ENCODE data around the gene MPP2. TPM values are rescaled to one million over a fixed set of nuclear protein-coding genes. Genes with fewer than 3 reads are reported as not detected.

Gene MPP2
- total RNA-seq, 2 experiments from 2014 or later: 0.16 to 0.67 TPM

- H3K4me2 ChIP-seq (ENCODE audit: low read length): no peak overlapping the region
- no peaks in the 10 kb centered on the region for H4K20me1 ChIP-seq (ENCODE audit: insufficient read depth, low read length)
- TF ChIP-seq, protein P1, sequence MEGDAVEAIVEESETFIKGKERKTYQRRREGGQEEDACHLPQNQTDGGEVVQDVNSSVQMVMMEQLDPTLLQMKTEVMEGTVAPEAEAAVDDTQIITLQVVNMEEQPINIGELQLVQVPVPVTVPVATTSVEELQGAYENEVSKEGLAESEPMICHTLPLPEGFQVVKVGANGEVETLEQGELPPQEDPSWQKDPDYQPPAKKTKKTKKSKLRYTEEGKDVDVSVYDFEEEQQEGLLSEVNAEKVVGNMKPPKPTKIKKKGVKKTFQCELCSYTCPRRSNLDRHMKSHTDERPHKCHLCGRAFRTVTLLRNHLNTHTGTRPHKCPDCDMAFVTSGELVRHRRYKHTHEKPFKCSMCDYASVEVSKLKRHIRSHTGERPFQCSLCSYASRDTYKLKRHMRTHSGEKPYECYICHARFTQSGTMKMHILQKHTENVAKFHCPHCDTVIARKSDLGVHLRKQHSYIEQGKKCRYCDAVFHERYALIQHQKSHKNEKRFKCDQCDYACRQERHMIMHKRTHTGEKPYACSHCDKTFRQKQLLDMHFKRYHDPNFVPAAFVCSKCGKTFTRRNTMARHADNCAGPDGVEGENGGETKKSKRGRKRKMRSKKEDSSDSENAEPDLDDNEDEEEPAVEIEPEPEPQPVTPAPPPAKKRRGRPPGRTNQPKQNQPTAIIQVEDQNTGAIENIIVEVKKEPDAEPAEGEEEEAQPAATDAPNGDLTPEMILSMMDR (conservative IDR thresholded peaks at IDR 0.05; ENCODE audit: low read length): no peak
- no peak for TF ChIP-seq EZH2phosphoT487 (IDR thresholded peaks at IDR 0.05; ENCODE audit: borderline replicate concordance, low read depth, low read length)
- H3K4me1 ChIP-seq (ENCODE audit: insufficient read depth, low read length, poor library complexity, severe bottlenecking): no peaks in the 10 kb centered on the region
- DNase-seq (ENCODE audit: low spot score): no peak
- no TSS peak for BruUV-seq (replicated peaks)
- H2AFZ ChIP-seq (ENCODE audit: low read length): no peak overlapping the region
- no peak overlapping the region for H3K4me3 ChIP-seq (ENCODE audit: low read depth, low read length, poor library complexity, severe bottlenecking)
- POLR2A ChIA-PET: no interaction called here
- H3K27ac ChIP-seq (ENCODE audit: low read depth, low read length, poor library complexity, severe bottlenecking): no peak overlapping the region
- intact Hi-C loops (cut with micrococcal nuclease; ENCODE audit: unreplicated experiment): no loop called here
- no peaks in the 10 kb centered on the region for H3K9me2 ChIP-seq (ENCODE audit: insufficient read depth, low read length)
- H3K36me3 ChIP-seq (ENCODE audit: insufficient read depth, low read length): no peaks in the 10 kb centered on the region
- CTCF ChIA-PET (ENCODE audit: unreplicated experiment): interaction anchor here (0.8 kb wide), 1 partner anchor 9 kb away, joined by 3 read pairs; no protein-coding TSS in a partner anchor
- no peaks in the 10 kb centered on the region for H3K79me2 ChIP-seq (ENCODE audit: insufficient read depth, low read depth, low read length)
- no peaks in the 10 kb centered on the region for H3K9me3 ChIP-seq (ENCODE audit: low read length)
Observed at GRCh38 chr17:43855061-43855460, 52.3 kb downstream of the MPP2 start.

- Histone ChIP-seq H3K4me1 (ENCODE audit: insufficient read depth, low read length, poor library complexity, severe bottlenecking) (no peaks in the 10 kb centered on the region), H3K36me3 (ENCODE audit: insufficient read depth, low read length) (no peaks in the 10 kb centered on the region), H2AFZ (ENCODE audit: low read length) (no peak overlapping the region), H3K4me2 (ENCODE audit: low read length) (no peak overlapping the region), H3K9me2 (ENCODE audit: insufficient read depth, low read length) (no peaks in the 10 kb centered on the region), H3K4me3 (ENCODE audit: low read depth, low read length, poor library complexity, severe bottlenecking) (no peak overlapping the region), H3K79me2 (ENCODE audit: insufficient read depth, low read depth, low read length) (no peaks in the 10 kb centered on the region), H3K9me3 (ENCODE audit: low read length) (no peaks in the 10 kb centered on the region), H3K27ac (ENCODE audit: low read depth, low read length, poor library complexity, severe bottlenecking) (no peak overlapping the region), H4K20me1 (ENCODE audit: insufficient read depth, low read length) (no peaks in the 10 kb centered on the region)
- POLR2A ChIA-PET: no interaction called here
- no peak for DNase-seq (ENCODE audit: low spot score)
- no peak for TF ChIP-seq EZH2phosphoT487 (IDR thresholded peaks at IDR 0.05; ENCODE audit: borderline replicate concordance, low read depth, low read length)
- TF ChIP-seq, protein P1 (conservative IDR thresholded peaks at IDR 0.05; ENCODE audit: low read length): no peak
- intact Hi-C loops (cut with micrococcal nuclease; ENCODE audit: unreplicated experiment): no loop called here
- BruUV-seq (replicated peaks): no TSS peak
- CTCF ChIA-PET (ENCODE audit: unreplicated experiment): interaction anchor here (0.8 kb wide), 1 partner anchor 8 kb away, joined by 3 read pairs; no protein-coding TSS in a partner anchor
Observed at GRCh38 chr17:43854498-43854897, 52.8 kb downstream of the MPP2 start.

DNA sequence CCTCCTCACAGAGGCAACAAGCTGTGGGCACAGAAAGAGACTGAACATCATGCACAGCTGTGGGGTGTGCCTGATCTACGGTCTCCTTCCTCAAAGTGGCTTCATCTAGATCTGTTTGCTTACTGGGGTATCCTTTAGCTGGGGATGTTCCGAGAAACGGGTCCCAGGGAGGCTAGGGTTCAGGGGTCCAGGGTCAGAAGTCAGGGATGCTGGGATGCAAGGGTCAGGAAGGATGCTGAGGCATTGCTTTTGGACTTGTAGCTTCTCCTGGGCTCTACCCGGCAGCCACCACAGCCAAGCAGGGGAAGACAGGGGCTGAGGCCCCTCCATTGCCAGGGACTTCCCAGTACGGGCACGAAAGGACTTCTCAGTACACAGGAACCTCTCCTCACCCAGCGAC lies 53.8 kb downstream of the MPP2 start:
- Histone ChIP-seq H3K9me3 (ENCODE audit: low read length) (no peaks in the 10 kb centered on the region), H3K79me2 (ENCODE audit: insufficient read depth, low read depth, low read length) (no peaks in the 10 kb centered on the region), H4K20me1 (ENCODE audit: insufficient read depth, low read length) (no peaks in the 10 kb centered on the region), H2AFZ (ENCODE audit: low read length) (no peak overlapping the region), H3K27ac (ENCODE audit: low read depth, low read length, poor library complexity, severe bottlenecking) (no peak overlapping the region), H3K36me3 (ENCODE audit: insufficient read depth, low read length) (no peaks in the 10 kb centered on the region), H3K4me1 (ENCODE audit: insufficient read depth, low read length, poor library complexity, severe bottlenecking) (no peaks in the 10 kb centered on the region), H3K4me3 (ENCODE audit: low read depth, low read length, poor library complexity, severe bottlenecking) (no peak overlapping the region), H3K9me2 (ENCODE audit: insufficient read depth, low read length) (no peaks in the 10 kb centered on the region), H3K4me2 (ENCODE audit: low read length) (no peak overlapping the region)
- BruUV-seq (replicated peaks): no TSS peak
- no peak for DNase-seq (ENCODE audit: low spot score)
- ChIA-PET POLR2A (no interaction called here), CTCF (ENCODE audit: unreplicated experiment) (interaction anchor here (0.5 kb wide), 1 partner anchor 465 kb away, joined by 3 read pairs; no protein-coding TSS in a partner anchor)
- TF ChIP-seq EZH2phosphoT487 (IDR thresholded peaks at IDR 0.05; ENCODE audit: borderline replicate concordance, low read depth, low read length): no peak
- TF ChIP-seq, protein P1 (conservative IDR thresholded peaks at IDR 0.05; ENCODE audit: low read length): no peak
- intact Hi-C loops (cut with micrococcal nuclease; ENCODE audit: unreplicated experiment): no loop called here
